Left ventricle myocardium superior (tissue), 1 donor: Measurements from ENCODE around the gene MCF2L2. TPM values are rescaled to one million over a fixed set of nuclear protein-coding genes. Genes with fewer than 3 reads are reported as not detected.

Experiments
- ATAC-seq: fragments of 200-7000 bp; cut with Tn5 transposase; one replicate; pipeline ENCODE4 v1.9.1; 2020; ENCODE audit warnings: mild to moderate bottlenecking, moderate library complexity
- DNase-seq: peaks from one replicate; pipeline ENCODE4 v3.0.0-alpha.2; 2020
- intact Hi-C: fragments of 100-400 bp; cut with micrococcal nuclease; formaldehyde crosslinking; loops from one replicate; pipeline ENCODE4 v1.11.0; 2022
- total RNA-seq: library from RNA; stranded (reverse); fragmentation: NEBNext Ultra II Directional; extraction: Animal tissue kit (Norgen Biotek cat#: 25700); gene quantifications from one replicate; pipeline ENCODE4 v1.2.1, GENCODE V29; 2021
- donor health status: DM: no; HTN: yes; CAD: no; lungs with severe emphysema.

MCF2L2 gene
- total RNA-seq, 1 donor from 2014 or later: 0.25 TPM

DNA sequence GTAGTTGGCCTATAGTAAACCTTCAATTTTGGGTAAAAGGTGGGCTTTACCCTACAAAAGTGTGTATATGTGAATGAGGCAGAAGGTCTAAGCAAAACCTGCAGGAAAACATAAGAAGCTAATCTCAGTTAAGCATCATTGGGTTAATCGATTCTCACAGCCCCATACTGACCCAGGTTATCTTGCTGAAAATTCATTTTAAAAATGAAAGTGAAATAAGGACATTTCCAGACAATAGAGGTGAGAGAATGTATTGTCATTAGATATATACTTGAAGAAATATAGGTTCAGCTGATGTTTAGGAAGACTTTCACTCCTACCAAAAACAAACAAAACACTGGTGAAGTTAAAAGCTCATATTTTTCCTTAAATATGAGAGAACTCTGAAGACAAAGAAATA, 85.6 kb downstream of the MCF2L2 start:
- intact Hi-C loops: no loop called here
- no peak for DNase-seq
- ATAC-seq: no peak

- ATAC-seq: no peak
- no peak for DNase-seq
- intact Hi-C loops: no loop called here
Observed at GRCh38 chr3:183341545-183342288, 86.7 kb downstream of the MCF2L2 start.

DNA sequence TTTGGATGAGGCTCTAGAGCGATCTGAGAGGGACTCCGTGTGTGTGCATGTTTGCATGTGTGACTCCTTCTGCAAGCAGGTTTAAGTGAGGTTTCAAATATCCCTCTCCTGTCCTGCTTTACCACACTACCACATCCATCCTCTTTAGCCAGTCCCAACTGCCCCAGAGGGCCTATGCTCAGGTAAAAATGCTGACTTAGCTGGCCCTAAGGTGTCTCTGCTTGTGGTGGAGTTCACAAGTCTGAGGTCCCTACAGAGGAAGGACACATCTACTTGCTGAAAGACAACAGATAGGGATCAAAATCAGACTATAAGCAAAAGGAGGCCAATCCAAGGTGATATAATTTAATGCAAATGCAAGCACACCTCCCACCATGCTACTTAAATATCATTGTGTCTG, 88.2 kb downstream of the MCF2L2 start:
- ATAC-seq: no peak
- no peak for DNase-seq
- intact Hi-C loops: no loop called here

GRCh38 chr3:183339461-183340086, 88.8 kb downstream of the MCF2L2 start:
- DNase-seq (no peak), ATAC-seq (no peak)
- intact Hi-C loops: no loop called here

DNA sequence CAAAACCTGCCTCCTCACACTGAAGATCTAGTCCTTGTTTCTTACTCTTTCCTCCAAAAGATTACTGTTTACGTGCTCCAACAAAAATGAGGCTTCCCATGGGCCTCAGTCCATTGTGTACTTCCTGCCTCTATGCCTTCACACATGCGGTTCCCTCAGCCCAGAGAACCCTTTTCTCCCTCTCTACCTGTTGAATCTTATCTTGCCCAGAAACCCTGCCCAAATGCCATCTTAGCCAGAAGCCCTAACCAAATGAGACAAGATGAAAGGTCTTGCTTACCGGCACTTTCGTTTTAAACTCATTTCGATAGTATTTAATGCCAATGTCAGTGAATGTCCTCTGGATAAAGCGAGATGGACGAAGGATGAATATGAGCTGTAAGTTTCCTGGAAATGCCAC, 89.9 kb downstream of the MCF2L2 start:
- intact Hi-C loops: no loop called here
- no peak for DNase-seq
- ATAC-seq: no peak

GRCh38 chr3:183332487-183332886, 95.9 kb downstream of the MCF2L2 start:
- intact Hi-C loops: no loop called here
- ATAC-seq: no peak
- DNase-seq: no peak

DNA sequence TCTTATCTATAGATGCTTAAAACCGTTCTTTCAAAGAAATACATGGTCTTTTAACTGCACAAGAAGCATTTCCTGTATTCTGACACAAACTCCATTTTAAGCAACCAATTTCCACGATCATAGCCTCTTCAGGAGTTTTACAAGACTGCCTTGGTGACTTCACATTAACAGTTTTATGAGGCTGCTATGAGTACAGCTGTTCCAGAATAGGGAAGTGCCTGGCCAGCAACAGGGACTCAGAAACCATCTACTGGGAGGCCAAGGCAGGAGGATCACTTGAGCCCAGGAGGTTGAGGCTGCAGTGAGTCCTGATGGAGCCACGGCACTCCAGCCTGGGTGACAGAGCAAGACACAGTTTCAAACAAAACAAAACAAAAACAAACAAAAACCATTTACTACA, 96.9 kb downstream of the MCF2L2 start:
- intact Hi-C loops: no loop called here
- ATAC-seq (no peak), DNase-seq (no peak)

DNA sequence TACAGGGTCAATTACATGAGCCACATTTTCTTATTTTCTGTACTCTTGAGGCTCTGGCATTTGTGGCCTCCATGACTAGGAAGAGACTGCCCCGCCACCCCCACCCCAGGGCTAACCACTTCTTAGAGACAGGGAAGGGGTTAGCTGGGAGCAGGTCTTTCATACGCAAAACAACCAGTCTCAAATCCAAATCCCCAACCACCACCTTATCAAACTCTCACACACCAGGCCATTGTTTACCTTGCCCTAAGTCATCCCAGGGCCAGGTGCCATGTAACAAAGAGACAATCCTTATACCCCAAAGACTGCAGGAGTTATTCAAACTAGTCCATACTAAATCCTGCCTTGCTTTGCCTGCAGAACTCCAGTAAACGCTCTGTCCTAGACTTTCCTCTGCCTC, 97.5 kb downstream of the MCF2L2 start:
- intact Hi-C loops: no loop called here
- DNase-seq: no peak
- no peak for ATAC-seq

- ATAC-seq: no peak
- no peak for DNase-seq
Observed at GRCh38 chr3:183329543-183329942, 98.9 kb downstream of the MCF2L2 start.

GRCh38 chr3:183328823-183329222, 99.6 kb downstream of the MCF2L2 start:
- DNase-seq (no peak), ATAC-seq (no peak)
- intact Hi-C loops: no loop called here

More at GRCh38 chr3:183329543-183329942, 98.9 kb downstream of the MCF2L2 start:
- intact Hi-C loops: no loop called here

- DNase-seq (no peak), ATAC-seq (no peak)
- intact Hi-C loops: no loop called here
Observed at GRCh38 chr3:183328164-183328563, 100.3 kb downstream of the MCF2L2 start.

DNA sequence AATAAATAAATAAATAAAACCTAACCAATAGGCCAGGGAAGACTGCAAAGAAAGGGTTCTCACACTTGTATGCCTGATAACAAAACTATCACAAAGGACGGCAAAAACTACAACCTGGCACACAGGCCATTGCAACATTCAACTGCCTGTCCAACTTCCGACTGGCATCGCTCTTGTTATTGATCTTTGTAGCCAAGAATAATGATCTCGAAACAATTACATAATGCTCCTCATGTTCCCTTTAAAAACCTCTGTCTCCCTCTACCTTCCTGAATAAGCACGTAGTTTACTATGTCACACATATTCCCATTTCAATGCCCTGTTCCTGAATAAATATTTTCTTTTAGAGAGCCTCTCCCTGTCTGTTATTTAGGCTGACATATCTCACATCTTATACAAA, 101.1 kb downstream of the MCF2L2 start:
- ATAC-seq: no peak
- no peak for DNase-seq
- intact Hi-C loops: no loop called here

GRCh38 chr3:183324083-183324482, 104.3 kb downstream of the MCF2L2 start:
- DNase-seq: no peak
- intact Hi-C loops: no loop called here
- ATAC-seq: no peak

DNA sequence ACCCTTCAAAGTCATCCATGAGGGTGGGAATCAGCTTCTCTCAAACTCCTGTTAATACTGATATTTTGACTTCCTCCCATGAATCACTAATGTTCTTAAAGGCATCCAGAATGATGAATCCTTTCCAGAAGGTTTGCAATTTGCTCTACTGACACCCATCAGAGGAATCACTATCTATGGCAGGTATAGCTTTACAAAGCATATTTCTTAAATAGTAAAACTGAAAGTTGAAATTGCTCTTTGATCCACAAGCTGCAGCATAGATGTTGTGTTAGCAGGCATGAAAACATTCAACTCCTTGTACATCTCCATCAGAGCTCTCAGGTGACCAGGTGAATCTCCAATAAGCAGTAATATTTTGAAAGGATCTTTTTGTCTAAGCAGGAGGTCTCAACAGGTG, 109.0 kb downstream of the MCF2L2 start:
- DNase-seq: no peak
- intact Hi-C loops: no loop called here
- no peak for ATAC-seq

GRCh38 chr3:183318877-183319276, 109.5 kb downstream of the MCF2L2 start:
- intact Hi-C loops: no loop called here
- DNase-seq: no peak
- ATAC-seq: no peak

DNA sequence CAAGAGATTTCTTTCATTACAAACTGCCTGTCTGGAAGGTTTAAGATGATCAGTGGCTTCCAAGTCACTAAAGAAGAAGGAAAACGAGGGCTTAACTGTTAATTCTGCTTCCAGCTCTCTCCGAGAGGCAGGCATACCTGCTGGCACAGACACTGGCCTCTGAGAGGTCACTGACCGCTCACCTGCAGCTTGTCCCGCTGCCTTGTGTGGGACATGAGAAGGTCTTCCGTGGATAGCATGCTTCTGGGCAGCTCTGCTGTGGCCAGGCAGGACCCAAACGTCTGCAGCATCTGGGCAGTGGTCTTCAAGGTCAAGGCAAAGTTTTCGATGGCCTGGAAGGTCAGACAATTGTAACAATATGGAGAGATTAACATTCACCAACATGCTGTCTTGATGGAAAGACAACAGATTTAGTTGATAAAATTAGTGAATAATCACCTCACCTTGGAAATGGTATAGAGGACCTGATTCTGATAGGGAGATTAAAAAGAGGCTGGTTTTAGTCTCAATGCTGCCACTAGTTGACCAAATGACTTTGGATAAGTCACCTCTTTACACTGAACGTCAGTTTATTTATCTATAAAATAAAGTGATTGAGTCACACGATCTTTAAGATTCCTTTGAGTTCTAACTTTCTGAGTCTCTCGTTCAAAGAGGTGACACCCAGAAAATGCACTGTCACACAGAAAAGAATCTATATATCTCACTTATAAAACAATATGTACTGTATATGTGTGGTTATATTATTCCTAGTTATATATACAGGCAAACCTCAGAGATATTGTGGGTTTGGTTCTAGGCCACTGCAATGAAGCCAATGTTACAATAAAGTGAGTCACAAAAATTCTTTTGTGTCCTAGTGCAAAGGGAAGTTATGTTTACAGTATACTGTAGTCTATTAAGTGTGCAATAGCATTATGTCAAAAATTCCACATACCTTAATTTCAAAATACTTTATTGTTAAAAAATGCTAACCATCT, 110.2 kb downstream of the MCF2L2 start:
- intact Hi-C loops: no loop called here
- ATAC-seq (no peak), DNase-seq (no peak)

DNA sequence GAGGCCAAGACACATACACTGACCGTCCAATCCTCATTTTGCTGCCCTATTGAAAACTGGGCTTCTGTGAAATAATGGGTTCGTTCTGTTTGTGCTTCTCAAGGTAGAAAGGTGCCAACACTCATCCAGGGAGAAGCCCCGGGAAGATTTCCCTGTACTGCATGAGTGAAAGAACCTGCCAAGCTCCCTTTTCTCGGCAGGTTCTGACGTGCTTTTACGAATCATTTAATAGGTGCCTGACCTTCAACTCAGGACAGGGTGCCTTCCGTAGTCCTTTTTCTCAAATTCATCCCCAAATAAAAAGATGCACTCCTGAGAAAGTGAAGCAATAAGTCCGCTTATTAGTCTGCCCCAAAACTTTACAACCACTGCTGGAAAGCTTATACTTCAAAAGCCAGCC, 111.1 kb downstream of the MCF2L2 start:
- DNase-seq (no peak), ATAC-seq (no peak)
- intact Hi-C loops: no loop called here

DNA sequence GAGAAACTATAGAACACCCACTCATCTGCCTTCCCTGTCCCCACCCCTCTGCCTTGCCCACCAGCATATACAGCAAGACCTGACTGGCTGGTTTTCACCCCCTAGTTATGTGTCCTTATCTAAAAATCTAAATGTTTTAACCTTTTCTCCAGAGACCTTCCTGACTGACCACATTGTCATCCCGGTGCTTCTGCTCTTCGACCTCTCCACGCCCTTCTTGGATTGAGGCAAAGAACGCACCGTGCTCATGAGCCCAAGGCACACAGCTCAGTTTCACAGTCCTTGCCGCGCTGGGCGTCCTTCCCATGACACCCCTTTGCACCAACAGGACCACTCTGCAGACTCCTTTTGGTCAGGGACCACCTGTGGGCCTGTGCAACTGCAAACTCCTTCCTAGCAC, 112.7 kb downstream of the MCF2L2 start:
- DNase-seq (no peak), ATAC-seq (no peak)
- intact Hi-C loops: no loop called here

GRCh38 chr3:183313764-183314163, 114.7 kb downstream of the MCF2L2 start:
- ATAC-seq (no peak), DNase-seq (no peak)
- intact Hi-C loops: no loop called here

GRCh38 chr3:183313351-183313750, 115.1 kb downstream of the MCF2L2 start:
- ATAC-seq (no peak), DNase-seq (no peak)
- intact Hi-C loops: no loop called here
